ENCODE measurements around the gene ANKRD44. TPM values are rescaled to one million over a fixed set of nuclear protein-coding genes. Genes with fewer than 3 reads are reported as not detected.

The ANKRD44 gene
- total and polyA plus RNA-seq, 2 experiments from 2014 or later: 2.9 to 4.9 TPM

- 100% methylated on average over 1 of the region's 1 CpG for WGBS, 2 experiments (ENCODE audit: low coverage in 1 of 2, low lambda C conversion rate in 2 of 2, missing lambda C conversion rate in 2 of 2)
- in situ Hi-C loops (cut with MboI): no loop called here
These were observed 174.8 kb downstream of the ANKRD44 start for GRCh38 chr2:197135806-197136205.

GRCh38 chr2:197134206-197134605 is 176.4 kb downstream of the ANKRD44 start:
- H3K79me2 ChIP-seq (ENCODE audit: insufficient read depth): no peaks in the 10 kb centered on the region
- DNase-seq: no peak
- H3F3A ChIP-seq (ENCODE audit: insufficient read depth): no peaks in the 10 kb centered on the region; the same call in 1 of the 2 replicates
- H3K4me3 ChIP-seq: no peak overlapping the region
- H3K9ac ChIP-seq: no peak overlapping the region
- no peak overlapping the region for H3K4me2 ChIP-seq (ENCODE audit: unreplicated experiment)
- in situ Hi-C loops (cut with MboI): no loop called here
- no peaks in the 10 kb centered on the region for H3K36me3 ChIP-seq (ENCODE audit: low read depth)
- no peak for TF ChIP-seq EZH2phosphoT487 (IDR thresholded peaks at IDR 0.05; ENCODE audit: insufficient read depth, low read depth)
- no peak for TF ChIP-seq EZH2 (IDR thresholded peaks at IDR 0.05; ENCODE audit: insufficient read depth, poor library complexity, severe bottlenecking)
- H2AFZ ChIP-seq: no peak overlapping the region
- H4K20me1 ChIP-seq (ENCODE audit: insufficient read depth): no peaks in the 10 kb centered on the region
- peaks cover 18% of the 10 kb centered on the region for H3K4me1 ChIP-seq (ENCODE audit: insufficient read depth)
- no peaks in the 10 kb centered on the region for H3K27me3 ChIP-seq (replicated peaks; ENCODE audit: insufficient read depth)
- no peak overlapping the region for H3K27ac ChIP-seq
- 87 to 92% methylated on average over 2 of the region's 2 CpGs for WGBS, 2 experiments (ENCODE audit: low coverage in 1 of 2, low lambda C conversion rate in 2 of 2, missing lambda C conversion rate in 2 of 2)
- no peaks in the 10 kb centered on the region for H3K9me2 ChIP-seq (ENCODE audit: insufficient read depth)
- no peaks in the 10 kb centered on the region for H3K9me3 ChIP-seq (ENCODE audit: low read depth)

More at GRCh38 chr2:197135806-197136205, 174.8 kb downstream of the ANKRD44 start:
- Histone ChIP-seq H3K27ac (no peak overlapping the region), H3K9ac (no peak overlapping the region), H3K9me2 (ENCODE audit: insufficient read depth) (no peaks in the 10 kb centered on the region), H3K79me2 (ENCODE audit: insufficient read depth) (no peaks in the 10 kb centered on the region), H3F3A (ENCODE audit: insufficient read depth) (no peaks in the 10 kb centered on the region; the same call in 1 of the 2 replicates), H4K20me1 (ENCODE audit: insufficient read depth) (no peaks in the 10 kb centered on the region), H3K9me3 (ENCODE audit: low read depth) (no peaks in the 10 kb centered on the region), H3K4me3 (no peak overlapping the region), H3K4me1 (ENCODE audit: insufficient read depth) (peaks cover 18% of the 10 kb centered on the region), H3K4me2 (ENCODE audit: unreplicated experiment) (no peak overlapping the region), H2AFZ (no peak overlapping the region), H3K27me3 (replicated peaks; ENCODE audit: insufficient read depth) (no peaks in the 10 kb centered on the region), H3K36me3 (ENCODE audit: low read depth) (no peaks in the 10 kb centered on the region)
- TF ChIP-seq EZH2 (IDR thresholded peaks at IDR 0.05; ENCODE audit: insufficient read depth, poor library complexity, severe bottlenecking) (no peak), EZH2phosphoT487 (IDR thresholded peaks at IDR 0.05; ENCODE audit: insufficient read depth, low read depth) (no peak)
- no peak for DNase-seq

- Histone ChIP-seq H3K27me3 (replicated peaks; ENCODE audit: insufficient read depth) (no peaks in the 10 kb centered on the region), H3K79me2 (ENCODE audit: insufficient read depth) (no peaks in the 10 kb centered on the region), H3K4me3 (no peak overlapping the region), H3F3A (ENCODE audit: insufficient read depth) (no peaks in the 10 kb centered on the region), H3K4me1 (ENCODE audit: insufficient read depth) (no peaks in the 10 kb centered on the region), H3K9ac (no peak overlapping the region), H3K9me2 (ENCODE audit: insufficient read depth) (no peaks in the 10 kb centered on the region), H3K36me3 (ENCODE audit: low read depth) (no peaks in the 10 kb centered on the region), H4K20me1 (ENCODE audit: insufficient read depth) (no peaks in the 10 kb centered on the region), H3K27ac (no peak overlapping the region), H3K9me3 (ENCODE audit: low read depth) (no peaks in the 10 kb centered on the region), H2AFZ (no peak overlapping the region), H3K4me2 (ENCODE audit: unreplicated experiment) (no peak overlapping the region)
- 92% methylated on average over 4 of the region's 4 CpGs for WGBS, 2 experiments (ENCODE audit: low coverage in 1 of 2, low lambda C conversion rate in 2 of 2, missing lambda C conversion rate in 2 of 2)
- TF ChIP-seq EZH2phosphoT487 (IDR thresholded peaks at IDR 0.05; ENCODE audit: insufficient read depth, low read depth): no peak
- no peak for TF ChIP-seq EZH2 (IDR thresholded peaks at IDR 0.05; ENCODE audit: insufficient read depth, poor library complexity, severe bottlenecking)
- DNase-seq: no peak
- in situ Hi-C loops (cut with MboI): no loop called here
These were observed 179.1 kb downstream of the ANKRD44 start for GRCh38 chr2:197131558-197131855.

- no peak overlapping the region for H3K4me3 ChIP-seq
- no peak for TF ChIP-seq EZH2 (IDR thresholded peaks at IDR 0.05; ENCODE audit: insufficient read depth, poor library complexity, severe bottlenecking)
- TF ChIP-seq EZH2phosphoT487 (IDR thresholded peaks at IDR 0.05; ENCODE audit: insufficient read depth, low read depth): no peak
- no peaks in the 10 kb centered on the region for H3K27me3 ChIP-seq (replicated peaks; ENCODE audit: insufficient read depth)
- no peak overlapping the region for H2AFZ ChIP-seq
- in situ Hi-C loops (cut with MboI): no loop called here
- H3K9me3 ChIP-seq (ENCODE audit: low read depth): no peaks in the 10 kb centered on the region
- WGBS, 2 experiments (ENCODE audit: low coverage in 1 of 2, low lambda C conversion rate in 2 of 2, missing lambda C conversion rate in 2 of 2): 80 to 81% methylated on average over 6 of the region's 6 CpGs
- H3K27ac ChIP-seq: no peak overlapping the region
- H4K20me1 ChIP-seq (ENCODE audit: insufficient read depth): no peaks in the 10 kb centered on the region
- no peaks in the 10 kb centered on the region for H3F3A ChIP-seq (ENCODE audit: insufficient read depth)
- no peak overlapping the region for H3K9ac ChIP-seq
- no peaks in the 10 kb centered on the region for H3K36me3 ChIP-seq (ENCODE audit: low read depth)
- no peaks in the 10 kb centered on the region for H3K79me2 ChIP-seq (ENCODE audit: insufficient read depth)
- no peak overlapping the region for H3K4me2 ChIP-seq (ENCODE audit: unreplicated experiment)
- no peaks in the 10 kb centered on the region for H3K4me1 ChIP-seq (ENCODE audit: insufficient read depth)
- H3K9me2 ChIP-seq (ENCODE audit: insufficient read depth): no peaks in the 10 kb centered on the region
- DNase-seq: no peak
These were observed 180.3 kb downstream of the ANKRD44 start for GRCh38 chr2:197130318-197130717.

- Histone ChIP-seq H3K4me3 (no peak overlapping the region), H3K36me3 (ENCODE audit: low read depth) (no peaks in the 10 kb centered on the region), H3K4me2 (ENCODE audit: unreplicated experiment) (no peak overlapping the region), H4K20me1 (ENCODE audit: insufficient read depth) (no peaks in the 10 kb centered on the region), H3K9me3 (ENCODE audit: low read depth) (no peaks in the 10 kb centered on the region), H3K27ac (no peak overlapping the region), H3K4me1 (ENCODE audit: insufficient read depth) (no peaks in the 10 kb centered on the region), H2AFZ (no peak overlapping the region), H3K9me2 (ENCODE audit: insufficient read depth) (no peaks in the 10 kb centered on the region), H3K79me2 (ENCODE audit: insufficient read depth) (no peaks in the 10 kb centered on the region), H3K27me3 (replicated peaks; ENCODE audit: insufficient read depth) (no peaks in the 10 kb centered on the region), H3K9ac (no peak overlapping the region), H3F3A (ENCODE audit: insufficient read depth) (no peaks in the 10 kb centered on the region)
- in situ Hi-C loops (cut with MboI): no loop called here
- no peak for DNase-seq
- TF ChIP-seq EZH2phosphoT487 (IDR thresholded peaks at IDR 0.05; ENCODE audit: insufficient read depth, low read depth) (no peak), EZH2 (IDR thresholded peaks at IDR 0.05; ENCODE audit: insufficient read depth, poor library complexity, severe bottlenecking) (no peak)
- WGBS, 2 experiments (ENCODE audit: low coverage in 1 of 2, low lambda C conversion rate in 2 of 2, missing lambda C conversion rate in 2 of 2): 95 to 96% methylated on average over 5 of the region's 5 CpGs
These were observed 181.7 kb downstream of the ANKRD44 start for GRCh38 chr2:197128897-197129296.
